Hippocampal formation (tissue), 2 donors: Measurements from ENCODE around the gene FUZ.

Experiments
- DNase-seq, 2 donors: peaks; one replicate each; lab custom pipeline; 2025; lab: John Stamatoyannopoulos, UW

FUZ gene

GRCh38 chr19:49851456-49852259 lies 38.6 kb upstream of the FUZ start:
- no peak for DNase-seq

DNA sequence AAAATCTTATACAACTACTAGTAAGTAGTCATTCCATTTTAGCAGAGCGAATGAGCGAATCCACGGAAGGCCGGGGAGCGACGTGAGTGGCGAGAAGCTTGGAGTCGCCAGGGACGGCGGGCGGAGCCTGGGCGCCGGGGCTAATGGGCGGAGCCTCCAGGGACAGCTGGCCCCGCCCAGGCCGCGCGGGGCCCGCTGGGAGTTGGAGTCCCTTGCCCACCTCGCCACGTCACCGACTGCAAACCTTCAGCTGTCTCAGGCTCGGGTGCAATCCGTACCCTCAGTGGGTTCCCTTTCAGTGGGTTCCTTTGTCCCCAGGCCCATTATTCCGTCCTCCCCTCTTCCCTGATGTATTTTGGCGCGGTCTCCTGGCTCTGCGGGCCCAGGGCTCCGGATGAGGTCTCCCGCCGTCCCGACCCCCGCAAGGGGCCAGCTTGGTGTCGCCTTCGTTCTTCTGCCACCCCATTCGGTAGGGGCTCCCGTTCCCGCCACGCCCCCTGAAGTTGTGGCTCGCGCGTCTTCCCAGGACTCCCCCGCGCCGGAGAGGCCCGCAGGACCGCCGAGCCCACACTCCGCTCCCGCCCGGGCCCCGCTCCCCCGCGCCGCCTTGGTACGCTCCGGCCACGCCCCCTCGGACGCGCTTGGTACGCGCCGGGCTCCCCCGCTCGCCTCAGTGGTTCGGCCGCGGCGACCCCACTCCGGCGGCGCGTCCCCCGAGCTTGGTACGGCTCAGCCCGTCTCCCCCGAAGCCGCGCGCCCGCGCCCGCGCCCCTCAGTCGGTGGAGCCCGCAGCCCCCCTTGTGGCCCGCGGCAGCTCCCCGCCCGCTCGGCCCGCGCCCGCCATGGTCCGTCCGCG lies 37.6 kb upstream of the FUZ start, which contains the start of gene PTOV1:
PTOV1 (plus strand) TSS at position 673 of the 856 bp plus-strand sequence.
- DNase-seq, result peak; percentile 88 to 90

DNA sequence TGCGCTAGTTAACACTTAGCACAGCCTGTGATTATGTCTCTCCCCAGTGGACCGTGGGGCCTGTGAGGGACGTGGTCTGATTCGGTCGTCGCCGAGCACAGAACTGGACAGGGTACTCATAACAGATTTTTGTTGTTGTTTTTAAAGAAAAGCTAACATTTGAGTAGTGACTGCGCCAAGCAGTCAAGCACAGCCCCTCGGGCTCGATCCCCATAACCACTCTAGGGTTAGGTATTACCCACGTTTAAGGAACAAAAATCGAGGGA lies 37.1 kb upstream of the FUZ start:
- no peak for DNase-seq

GRCh38 chr19:49849433-49850220 lies 36.5 kb upstream of the FUZ start:
- no peak for DNase-seq

DNA sequence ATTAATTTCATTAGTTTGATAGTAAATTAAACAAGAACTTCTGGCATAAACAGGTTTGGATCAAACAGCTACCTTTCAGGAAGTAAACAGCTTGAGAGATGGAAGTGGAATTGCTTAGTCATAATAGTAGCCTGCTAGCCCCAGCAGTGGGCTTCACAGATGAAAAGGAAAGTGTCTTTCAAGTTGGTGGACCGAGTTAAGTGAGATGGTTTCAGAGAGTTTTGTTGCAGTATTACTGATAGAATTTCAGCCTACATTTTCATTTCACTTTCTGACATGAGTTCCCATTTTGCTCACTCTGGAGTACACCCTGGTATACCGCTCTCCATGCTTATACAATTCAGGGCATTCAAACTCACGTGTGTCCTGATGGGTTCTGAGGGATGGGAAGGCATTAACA lies 35.8 kb upstream of the FUZ start:
- DNase-seq, result no peak

DNA sequence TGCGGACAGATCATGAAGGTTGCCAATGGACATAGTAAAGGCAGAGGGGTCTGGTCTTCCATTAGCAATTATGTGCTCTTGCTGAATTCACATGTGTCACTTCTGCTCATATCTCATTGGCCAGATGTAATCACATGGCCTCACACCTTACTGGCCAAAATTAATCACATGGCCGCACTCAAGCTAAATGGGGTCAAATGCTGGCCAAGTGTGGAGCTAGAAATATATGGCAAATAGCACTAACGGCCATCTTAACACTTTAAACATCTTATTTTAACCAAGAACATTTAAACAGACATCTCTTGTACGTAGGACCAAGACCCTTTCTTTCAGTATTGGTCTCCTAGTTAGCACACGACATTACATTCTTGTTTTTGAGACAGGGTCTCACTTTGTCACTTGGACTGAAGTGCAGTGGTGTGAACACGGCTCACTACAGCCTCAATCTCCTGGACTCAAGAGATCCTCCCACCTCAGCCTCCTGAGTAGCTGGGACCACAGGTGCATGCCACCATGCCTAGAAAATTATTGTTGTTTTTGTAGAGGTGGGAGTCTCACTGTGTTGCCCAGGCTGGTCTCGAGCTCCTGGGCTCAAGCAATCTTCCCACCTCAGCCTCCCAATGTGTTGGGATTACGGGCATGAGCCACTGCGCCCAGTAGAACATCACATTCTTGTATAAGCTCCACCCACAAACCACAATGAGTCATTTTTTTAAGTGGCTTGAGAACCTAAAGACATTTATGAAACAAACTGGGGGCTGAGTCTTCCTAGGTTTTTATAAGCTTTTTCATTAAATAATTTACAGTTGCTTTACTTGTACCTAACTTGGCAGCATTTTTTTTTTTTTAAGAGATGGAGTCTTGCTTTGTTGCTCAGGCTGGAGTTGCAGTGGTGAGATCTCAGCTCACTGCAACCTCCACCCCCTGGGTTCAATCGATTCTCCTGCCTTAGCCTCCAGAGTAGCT lies 34.9 kb upstream of the FUZ start:
- DNase-seq, result no peak

DNA sequence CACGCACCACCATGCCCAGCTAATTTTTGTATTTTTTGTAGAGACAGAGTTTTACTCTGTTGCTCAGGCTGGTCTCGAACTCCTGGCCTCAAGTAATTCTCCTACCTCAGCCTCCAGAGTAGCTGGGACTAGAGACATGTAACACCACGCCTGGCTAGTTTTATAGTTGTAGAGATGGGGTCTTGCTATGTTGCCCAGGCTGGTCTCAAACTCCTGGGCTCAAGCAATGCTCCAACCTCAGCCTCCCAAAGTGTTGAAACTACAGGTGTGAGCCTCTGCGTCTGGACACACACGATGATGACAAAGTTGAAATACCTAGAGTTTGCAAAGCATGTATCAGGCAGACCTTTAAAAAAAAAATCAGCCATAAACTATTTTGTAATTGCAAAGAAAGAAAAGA lies 33.3 kb upstream of the FUZ start:
- no peak for DNase-seq

DNA sequence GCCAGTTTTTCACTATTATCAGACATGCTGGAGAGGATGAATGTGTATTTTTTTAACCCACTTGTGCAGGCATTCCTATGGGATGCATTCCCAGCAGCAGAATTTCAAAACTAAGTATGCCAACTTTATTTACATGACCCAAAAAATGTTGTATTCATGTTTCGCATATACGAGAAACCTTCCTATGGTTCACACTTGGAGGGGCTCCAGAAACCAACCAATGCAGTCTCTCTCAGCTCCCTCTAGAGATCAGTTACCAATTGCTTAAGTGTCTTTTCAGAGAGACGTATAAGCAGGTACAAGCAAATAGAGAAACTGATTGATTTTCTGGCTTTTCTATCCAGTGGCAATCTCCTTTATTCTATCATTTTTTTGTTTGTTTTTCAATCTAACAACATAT lies 32.3 kb upstream of the FUZ start:
- no peak for DNase-seq

- no peak for DNase-seq
Measured at GRCh38 chr19:49844138-49845095, 31.3 kb upstream of the FUZ start.

- DNase-seq, result no peak
Measured at GRCh38 chr19:49843265-49843664, 30.2 kb upstream of the FUZ start.

- no peak for DNase-seq
Measured at GRCh38 chr19:49840736-49841249, 27.7 kb upstream of the FUZ start.

- no peak for DNase-seq
Measured at GRCh38 chr19:49840321-49840720, 27.2 kb upstream of the FUZ start.

GRCh38 chr19:49839713-49840112 lies 26.6 kb upstream of the FUZ start:
- no peak for DNase-seq

DNA sequence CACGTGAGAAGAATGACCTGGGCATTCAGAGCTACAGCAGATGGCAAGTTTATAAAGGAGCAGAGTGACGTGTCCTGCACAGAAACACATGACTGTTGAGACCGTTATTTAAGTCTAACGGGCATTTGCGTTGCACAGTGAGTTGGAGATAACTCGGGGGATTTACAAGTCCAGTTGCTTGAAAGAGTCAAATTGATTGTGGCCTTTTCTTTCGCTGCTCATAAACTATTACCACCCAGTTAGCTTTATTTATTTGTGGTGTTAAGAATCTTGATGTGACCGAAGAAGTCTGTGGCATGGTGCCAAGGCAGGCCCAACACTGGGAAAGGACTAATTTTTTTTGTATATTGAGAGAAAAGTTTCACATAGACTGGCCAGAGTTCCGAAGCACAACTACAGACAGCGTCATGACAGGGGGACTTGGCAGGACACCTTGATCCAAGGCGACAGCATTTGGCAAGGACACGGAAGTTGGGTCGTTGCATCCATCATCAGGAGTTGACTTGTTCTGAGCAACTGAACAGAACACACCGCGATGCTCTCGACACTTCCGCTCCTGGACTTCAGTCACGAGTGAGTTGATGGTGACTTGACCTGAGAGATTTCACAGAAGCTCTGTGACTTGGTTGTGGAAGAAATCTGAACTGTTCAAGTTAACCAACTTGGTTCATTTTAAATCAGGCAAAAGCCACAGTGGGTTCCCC lies 25.9 kb upstream of the FUZ start:
- no peak for DNase-seq

DNA sequence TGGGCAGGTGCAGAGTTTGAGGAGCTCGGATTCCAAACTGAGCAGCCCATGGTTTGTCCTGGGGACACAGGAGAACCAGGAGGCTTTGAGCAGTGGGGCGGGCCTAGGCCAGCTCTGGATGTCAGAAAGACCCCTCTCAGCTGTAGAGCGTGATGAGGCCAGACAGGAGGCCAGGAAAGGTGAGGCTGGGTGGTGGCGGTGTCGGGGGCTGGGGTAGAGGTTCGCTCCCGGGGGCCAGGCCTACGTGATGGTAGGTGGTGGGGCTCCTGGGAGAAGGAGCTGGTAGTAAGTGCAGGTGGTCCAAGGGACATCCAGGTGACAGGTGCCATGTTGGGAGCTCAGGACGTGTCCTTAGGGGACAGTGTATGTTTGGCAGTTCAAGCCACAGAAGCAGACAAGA lies 24.3 kb upstream of the FUZ start:
- no peak for DNase-seq

DNA sequence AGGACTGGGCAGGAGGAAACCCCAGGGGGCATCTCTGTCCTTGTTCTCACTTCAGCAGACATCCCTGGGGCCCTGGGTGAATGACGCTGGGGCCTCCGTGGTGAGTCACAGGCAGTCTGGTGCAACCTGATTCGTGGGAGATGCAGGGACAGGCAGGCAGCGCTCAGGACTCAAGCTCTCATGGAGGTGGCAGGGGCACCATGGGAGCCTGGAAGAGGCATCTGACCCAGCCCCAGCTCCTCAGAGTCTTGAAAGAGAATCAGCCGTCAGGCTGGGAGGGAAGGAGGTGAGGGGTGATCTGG lies 23.9 kb upstream of the FUZ start:
- no peak for DNase-seq

DNA sequence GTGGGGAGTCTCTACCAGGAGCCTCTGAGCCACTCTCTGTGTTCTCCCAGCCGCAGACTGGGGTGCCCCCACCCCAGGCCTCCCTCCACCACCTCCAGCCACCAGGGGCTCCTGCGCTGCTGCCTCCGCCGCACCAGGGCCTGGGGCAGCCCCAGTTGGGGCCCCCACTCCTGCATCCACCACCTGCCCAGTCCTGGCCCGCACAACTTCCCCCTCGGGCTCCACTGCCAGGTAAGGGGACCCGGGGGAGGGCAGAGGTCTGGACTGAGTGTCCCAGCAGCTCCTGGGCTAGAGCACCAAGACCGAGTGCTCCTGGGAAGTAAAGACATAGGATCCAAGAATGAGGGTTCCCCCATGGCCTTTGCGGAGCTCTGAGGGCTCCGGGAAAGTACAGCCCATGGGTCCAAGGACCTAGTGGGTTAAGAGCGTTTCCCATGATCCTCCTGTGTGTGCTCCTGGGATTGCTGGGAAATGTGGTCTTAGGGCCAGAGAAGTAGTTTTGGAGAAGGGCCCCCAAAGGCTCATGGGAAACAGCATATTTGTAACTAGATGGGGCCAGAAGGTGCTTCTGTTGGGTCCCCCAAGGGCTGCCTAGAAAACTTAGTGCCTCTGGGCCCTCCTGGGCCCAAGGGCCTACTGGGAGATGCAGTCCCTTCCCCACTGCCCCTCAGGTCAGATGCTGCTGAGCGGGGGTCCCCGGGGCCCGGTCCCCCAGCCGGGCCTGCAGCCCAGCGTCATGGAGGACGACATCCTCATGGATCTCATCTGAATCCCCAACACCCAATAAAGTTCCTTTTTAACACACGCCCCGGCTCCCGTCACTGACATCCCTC lies 23.3 kb upstream of the FUZ start:
- DNase-seq, result no peak

DNA sequence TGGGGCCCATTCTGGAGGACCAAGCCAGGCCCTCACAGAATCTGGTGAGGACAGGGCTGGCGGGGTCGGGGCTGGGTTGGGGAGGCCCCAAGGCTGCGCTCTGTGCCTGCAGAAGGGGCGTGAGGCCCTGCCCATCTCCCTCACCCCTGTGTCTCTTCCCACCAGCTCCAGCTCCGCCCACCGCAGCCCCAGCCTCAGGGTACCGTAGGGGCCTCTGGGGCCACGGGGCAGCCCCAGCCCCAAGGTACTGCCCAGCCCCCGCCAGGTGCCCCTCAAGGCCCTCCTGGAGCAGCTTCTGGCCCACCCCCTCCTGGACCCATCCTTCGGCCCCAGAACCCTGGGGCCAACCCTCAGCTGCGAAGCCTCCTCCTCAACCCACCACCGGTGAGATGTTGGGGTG lies 22.5 kb upstream of the FUZ start:
- DNase-seq, result no peak

DNA sequence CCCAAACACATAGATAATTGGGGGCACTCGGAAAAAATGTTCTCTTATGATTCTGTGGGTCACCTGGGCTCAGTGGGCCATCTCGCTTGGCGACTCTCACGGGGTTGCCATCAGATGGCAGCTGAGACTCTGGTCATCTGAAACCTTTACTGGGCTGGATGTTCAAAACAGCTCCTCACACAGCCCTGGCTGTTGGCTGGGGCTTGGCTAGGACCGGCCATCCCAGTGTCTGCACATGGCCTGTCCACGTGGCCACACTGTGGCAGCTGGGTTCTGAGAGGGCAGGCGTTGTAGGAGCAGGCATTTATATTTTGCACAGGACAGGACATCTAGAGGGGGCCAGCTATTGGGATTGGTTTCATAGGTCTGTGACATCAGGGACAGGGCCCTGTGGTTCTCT lies 20.5 kb upstream of the FUZ start:
- DNase-seq, result no peak
